GM21528 (cell line): Measurements from ENCODE around the gene KBTBD7.
A peak's percentile ranks its signal among the peaks of the same experiment; 100 is the strongest.

Source experiments
- ATAC-seq: cut with Tn5 transposase; IDR thresholded peaks from one replicate; pipeline ENCODE4 v1.9.1; 2021; ENCODE audit warnings: mild to moderate bottlenecking, moderate library complexity; ENCODE audit not compliant: unreplicated experiment, low FRiP score

Gene KBTBD7, protein sequence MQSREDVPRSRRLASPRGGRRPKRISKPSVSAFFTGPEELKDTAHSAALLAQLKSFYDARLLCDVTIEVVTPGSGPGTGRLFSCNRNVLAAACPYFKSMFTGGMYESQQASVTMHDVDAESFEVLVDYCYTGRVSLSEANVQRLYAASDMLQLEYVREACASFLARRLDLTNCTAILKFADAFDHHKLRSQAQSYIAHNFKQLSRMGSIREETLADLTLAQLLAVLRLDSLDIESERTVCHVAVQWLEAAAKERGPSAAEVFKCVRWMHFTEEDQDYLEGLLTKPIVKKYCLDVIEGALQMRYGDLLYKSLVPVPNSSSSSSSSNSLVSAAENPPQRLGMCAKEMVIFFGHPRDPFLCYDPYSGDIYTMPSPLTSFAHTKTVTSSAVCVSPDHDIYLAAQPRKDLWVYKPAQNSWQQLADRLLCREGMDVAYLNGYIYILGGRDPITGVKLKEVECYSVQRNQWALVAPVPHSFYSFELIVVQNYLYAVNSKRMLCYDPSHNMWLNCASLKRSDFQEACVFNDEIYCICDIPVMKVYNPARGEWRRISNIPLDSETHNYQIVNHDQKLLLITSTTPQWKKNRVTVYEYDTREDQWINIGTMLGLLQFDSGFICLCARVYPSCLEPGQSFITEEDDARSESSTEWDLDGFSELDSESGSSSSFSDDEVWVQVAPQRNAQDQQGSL

DNA sequence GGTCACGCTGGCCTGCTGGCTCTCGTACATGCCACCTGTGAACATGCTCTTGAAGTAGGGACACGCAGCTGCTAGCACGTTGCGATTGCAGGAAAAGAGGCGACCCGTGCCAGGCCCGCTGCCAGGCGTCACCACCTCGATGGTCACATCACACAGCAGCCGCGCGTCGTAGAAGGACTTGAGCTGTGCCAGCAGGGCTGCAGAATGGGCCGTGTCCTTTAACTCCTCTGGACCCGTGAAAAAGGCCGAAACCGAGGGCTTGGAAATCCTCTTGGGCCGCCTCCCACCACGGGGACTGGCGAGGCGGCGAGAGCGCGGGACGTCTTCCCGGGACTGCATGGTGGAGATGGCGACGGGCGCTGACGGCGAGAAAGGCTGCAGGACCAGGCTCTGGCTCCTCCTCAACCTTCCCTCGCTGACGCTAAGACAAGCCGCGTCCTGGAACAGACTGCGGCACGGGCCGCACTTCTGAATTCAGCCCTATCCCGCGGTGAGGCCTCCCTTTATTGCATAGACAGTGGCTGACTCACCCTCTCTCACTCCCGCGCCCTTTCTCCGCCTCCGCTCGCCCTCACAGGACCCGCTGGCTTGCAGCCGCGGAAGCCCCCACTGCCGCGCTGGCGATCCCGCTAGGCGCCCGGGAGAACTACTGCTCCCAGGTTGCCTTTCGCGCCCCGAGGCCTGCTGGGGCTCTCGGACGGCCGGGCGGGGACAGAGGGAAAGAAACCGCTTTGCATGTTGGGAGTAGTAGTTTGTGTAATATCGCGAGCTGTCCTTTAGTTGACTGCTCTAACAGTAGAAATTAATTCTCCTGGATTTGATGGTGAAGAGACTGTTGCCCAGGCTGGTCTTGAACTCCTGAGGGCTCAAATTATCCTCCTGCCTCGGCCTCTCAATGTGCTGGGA lies at the start of gene KBTBD7:
KBTBD7 (minus strand) TSS at position 651 of the 906 bp plus-strand sequence; CDS start at position 339, 312 bp downstream.
- ATAC-seq: peak; percentile 97

GRCh38 chr13:41241626-41242025 lies 47.3 kb upstream of the KBTBD7 start:
- ATAC-seq: no peak

DNA sequence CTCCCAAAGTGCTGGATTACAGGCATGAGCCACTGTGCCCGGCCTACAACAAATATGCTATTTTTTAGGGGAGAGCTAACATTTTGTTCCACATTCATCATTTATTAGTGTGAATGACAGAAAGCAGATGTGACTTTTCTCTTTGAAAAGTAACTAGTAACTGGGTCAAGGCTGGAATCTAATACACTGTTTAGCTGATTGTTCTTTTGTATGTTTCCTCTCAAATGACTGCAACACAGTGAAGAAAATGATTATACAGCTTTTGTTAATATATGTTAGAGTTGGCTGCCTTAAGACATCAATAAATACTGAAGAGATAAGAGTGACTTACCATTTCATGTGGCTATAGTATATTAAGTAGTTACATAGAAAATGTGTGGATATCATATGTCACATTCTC lies 42.0 kb upstream of the KBTBD7 start:
- no peak for ATAC-seq

DNA sequence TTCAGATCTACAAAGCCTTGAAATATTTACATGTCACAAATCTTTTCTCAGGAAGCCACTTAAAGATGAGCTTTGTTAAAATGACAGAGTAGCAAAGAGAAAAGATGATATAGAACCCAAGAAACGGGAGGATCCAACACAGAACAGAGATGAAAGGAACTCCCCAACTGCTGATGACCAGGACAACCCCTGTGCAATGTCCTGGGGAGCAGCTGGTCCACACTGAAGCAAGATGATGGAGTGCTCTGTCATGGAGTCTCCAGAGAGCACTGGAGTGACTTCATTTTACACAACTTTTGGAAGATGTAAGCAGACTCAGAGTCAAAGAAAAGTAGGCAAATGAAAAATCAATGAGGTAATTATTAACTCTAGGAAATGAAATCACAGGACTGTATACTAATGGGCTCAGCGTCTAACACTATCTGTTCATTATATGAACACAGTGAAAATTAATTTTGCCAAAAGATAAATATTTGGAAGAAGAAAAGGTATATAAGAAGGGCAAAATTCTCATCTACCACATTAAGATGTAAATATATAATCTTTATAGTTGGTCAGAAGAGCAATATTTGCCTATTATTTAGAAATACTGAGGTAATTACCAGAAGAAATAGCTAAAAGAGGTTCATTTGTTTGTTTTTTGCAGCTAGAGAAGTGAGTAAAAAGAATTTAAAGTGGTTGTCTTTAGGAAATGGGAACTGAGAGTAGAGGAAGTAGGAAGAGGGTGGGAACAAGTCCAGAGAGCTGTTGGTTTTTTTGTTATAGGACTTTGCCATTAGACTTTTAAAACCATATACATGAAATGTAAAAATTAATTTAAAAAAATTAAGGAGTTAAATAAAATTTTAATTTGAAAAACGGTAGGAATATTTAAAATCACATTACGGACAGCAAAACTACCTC lies 38.5 kb upstream of the KBTBD7 start:
- ATAC-seq: no peak

GRCh38 chr13:41231786-41232185 lies 37.4 kb upstream of the KBTBD7 start:
- ATAC-seq: no peak

DNA sequence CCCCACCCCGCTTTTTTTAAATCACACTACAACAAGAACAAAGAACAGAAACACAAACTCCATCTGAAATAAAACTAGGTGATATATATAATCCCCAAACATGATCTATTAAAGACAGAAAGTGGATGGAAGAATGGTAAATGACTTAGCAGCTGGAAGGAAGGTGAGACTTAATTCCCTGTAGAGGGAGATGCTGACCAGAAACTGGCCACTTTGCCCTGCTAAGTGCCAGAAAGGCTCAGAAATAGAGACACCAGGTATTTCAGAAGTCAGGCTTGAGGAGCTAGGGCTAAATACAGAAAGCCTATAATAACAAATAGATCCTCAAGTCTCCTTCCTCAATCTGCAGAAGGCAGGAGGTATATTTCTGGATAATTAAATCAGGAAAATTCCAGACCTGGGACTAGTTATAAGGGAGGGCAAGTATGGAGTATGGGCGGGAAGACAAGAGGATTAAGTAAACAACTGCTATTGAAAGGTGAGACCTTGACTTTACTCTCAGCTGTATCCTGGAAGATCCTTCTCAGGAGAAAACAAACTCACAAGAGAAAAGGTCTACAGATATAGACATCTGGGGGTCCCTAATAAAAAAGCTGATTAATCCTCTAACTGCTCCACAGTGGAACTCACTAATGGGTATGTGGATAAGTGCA lies 36.8 kb upstream of the KBTBD7 start:
- ATAC-seq: no peak

DNA sequence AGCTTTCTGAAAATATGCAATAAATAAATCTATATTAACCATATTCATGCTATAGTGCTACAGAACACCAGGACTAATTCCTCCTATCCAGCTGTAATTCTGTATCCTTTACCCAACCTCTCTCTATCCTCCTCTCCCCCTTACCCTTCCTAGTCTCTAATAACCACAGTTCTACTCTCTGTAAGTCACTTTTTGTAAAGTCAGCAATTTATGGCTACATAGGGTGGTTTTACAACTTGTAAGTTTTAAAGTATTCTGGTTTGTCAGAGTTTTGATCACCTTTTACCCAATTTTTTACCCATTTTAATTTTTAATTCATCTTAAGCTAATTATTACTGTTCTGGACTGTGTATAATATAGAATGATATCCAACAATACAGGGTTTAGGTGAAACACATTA lies 35.0 kb upstream of the KBTBD7 start:
- no peak for ATAC-seq

DNA sequence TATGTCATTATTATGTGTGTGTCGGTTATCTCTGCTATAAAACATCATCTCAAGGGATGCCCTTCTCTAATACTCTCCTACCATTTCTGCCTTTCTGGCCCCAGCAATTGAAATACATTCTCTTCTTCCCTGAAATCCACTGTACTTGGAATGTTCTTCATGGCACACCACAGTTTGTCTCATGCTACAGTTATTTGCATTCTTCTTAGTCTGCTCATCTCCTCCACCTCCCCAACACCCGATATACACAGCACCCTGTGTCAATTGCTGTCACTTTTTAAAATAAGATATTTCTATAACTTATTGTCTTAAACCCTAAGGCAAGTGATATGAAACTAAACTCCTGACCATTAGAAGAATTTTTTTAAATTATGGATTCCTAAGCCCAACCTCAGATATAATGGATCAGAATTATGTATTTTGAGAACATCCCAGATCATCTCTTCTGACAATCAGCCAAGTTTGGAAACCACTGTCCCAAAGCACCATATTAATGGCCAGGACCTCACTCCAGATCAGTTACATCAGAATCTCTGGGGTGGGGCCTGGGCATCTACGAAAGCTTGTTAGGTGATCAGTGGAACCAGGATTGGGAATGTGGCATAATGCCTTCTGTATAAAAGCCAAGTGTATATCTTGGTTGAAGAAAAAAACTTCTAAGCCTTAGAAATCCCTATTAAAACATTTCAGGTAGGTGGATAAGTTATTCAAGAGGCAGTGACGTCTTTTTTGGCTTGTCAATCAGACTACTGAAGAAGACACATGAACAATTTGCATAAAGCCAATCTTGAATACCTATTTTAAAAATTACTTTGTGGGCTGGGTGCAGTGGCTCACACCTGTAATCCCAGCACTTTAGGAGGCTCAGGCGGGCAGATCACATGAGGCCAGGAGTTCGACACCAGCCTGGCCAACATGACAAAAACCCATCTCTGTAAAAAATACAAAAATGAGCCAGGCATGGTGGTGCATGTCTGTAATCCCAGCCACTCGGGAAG lies 30.0 kb upstream of the KBTBD7 start:
- ATAC-seq: no peak

- peak; percentile 75 for ATAC-seq
Observed at GRCh38 chr13:41222259-41222852, 28.0 kb upstream of the KBTBD7 start.

- no peak for ATAC-seq
Observed at GRCh38 chr13:41220401-41220800, 26.0 kb upstream of the KBTBD7 start.

GRCh38 chr13:41216160-41216559 lies 21.8 kb upstream of the KBTBD7 start:
- no peak for ATAC-seq

GRCh38 chr13:41213919-41214318 lies 19.6 kb upstream of the KBTBD7 start:
- no peak for ATAC-seq

DNA sequence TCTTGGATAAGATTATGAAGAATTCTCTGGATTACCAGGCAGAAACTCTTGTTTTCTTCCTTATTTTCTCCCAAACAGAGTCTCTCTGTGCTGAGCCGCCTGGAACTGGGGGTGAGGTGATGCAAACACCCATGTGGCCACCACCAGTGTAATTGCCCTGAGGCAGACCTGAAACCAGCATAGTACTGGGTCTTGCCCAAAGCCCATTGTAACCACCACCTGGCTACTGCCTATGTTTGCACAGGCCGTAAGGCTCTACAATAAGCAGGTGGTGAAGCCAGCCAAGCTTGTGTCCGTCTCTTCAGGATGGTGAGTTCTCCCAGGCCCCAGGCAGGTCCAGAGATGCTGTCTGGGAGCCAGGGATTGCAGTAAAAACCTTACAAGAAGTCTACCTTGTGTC lies 18.9 kb upstream of the KBTBD7 start:
- no peak for ATAC-seq

DNA sequence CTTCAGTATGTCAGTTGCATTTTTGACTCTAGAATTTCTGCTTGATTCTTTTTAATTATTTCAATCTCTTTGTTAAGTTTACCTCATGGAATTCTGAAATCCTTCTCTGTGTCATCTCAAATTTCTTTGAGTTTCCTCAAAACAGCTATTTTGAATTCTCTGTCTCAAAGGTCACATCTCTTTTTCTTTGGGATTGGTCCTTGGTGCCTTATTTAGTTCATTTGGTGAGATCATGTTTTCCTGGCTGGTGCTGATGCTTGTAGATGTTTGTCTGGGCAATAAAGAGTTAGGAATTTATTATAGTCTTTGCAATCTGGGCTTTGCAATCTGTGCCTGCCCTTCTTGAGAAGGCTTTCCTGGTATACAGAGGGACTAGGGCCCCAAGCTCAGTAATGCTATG lies 18.5 kb upstream of the KBTBD7 start:
- no peak for ATAC-seq

GRCh38 chr13:41211062-41211461 lies 16.7 kb upstream of the KBTBD7 start:
- no peak for ATAC-seq

DNA sequence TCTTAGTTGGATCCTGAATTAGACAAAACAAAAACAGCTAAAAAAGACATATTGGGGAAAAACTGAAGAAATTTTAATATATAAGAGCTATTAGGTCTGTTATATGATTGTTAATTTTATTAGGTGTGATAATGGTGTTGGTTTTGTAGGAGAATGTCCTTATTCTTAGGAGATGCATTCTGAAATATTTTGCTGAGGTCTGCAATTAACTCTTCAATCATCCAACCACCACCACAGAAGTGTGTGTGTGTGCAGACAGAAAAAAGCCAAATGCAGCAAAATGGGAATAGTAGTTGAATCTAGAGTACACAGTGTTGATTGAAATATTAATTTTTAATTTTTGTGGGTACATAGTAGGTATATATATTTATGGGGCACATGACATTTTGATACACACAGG lies 12.1 kb upstream of the KBTBD7 start:
- no peak for ATAC-seq

DNA sequence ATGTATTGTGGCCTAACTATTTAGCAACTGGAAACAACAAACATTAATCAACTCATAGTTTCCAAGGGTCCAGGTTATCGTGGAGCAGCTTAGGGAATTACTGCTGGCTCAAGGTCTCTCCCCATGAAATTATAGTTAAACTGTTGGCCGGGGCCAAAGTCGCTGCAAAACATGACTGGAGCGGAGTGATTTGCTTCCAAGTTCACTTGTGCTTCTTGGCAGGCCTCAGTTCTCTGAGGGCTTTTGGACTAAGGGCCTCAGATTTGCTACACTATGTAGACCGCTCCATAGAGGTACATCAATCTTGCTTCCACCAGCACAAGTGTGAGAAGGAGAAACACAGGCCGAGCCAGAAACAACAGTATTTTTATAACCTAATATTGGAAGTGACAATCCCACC lies 9.4 kb upstream of the KBTBD7 start:
- ATAC-seq: no peak

DNA sequence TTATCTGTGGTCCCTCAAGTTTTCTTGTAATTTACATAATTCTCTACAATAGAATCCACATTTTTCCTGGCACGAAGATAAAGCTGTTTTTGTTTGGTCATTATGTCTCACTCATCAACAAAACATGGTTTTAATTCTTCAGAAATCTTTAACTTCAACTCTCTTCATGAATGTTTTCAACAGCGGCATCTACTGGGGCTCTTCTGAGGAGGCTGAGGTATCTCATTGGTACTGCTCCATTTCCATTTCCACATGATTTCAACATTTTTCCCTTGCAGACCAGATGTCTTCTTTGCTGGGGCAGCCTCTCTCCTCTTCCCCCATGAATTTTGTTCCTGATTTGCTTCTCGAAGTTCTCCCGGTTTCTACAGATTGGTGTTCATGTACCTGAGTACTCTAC lies 5.8 kb upstream of the KBTBD7 start:
- no peak for ATAC-seq
